GM18526 (cell line): Measurements from ENCODE around the gene C2orf92.

Experiments used
- POLR2A ChIP-seq: IDR thresholded peaks from 3 replicates; pipeline ENCODE4 v1.6.1; 2011; ENCODE audit not compliant: insufficient read length; ENCODE audit errors: extremely low read depth

Gene C2orf92

GRCh38 chr2:97732436-97733340 lies 63.2 kb downstream of the C2orf92 start:
- TF ChIP-seq POLR2A: no peak

GRCh38 chr2:97733341-97734035 lies 64.0 kb downstream of the C2orf92 start:
- TF ChIP-seq POLR2A: no peak

GRCh38 chr2:97734061-97735051 lies 64.8 kb downstream of the C2orf92 start:
- no peak for TF ChIP-seq POLR2A

GRCh38 chr2:97735161-97735561 lies 65.6 kb downstream of the C2orf92 start:
- TF ChIP-seq POLR2A: no peak

GRCh38 chr2:97736185-97736584 lies 66.7 kb downstream of the C2orf92 start:
- no peak for TF ChIP-seq POLR2A

GRCh38 chr2:97736608-97737330 lies 67.3 kb downstream of the C2orf92 start:
- no peak for TF ChIP-seq POLR2A

- TF ChIP-seq POLR2A: no peak
Observed at GRCh38 chr2:97737421-97738178, 68.1 kb downstream of the C2orf92 start.

GRCh38 chr2:97738179-97739019 lies 68.9 kb downstream of the C2orf92 start:
- TF ChIP-seq POLR2A: no peak

- TF ChIP-seq POLR2A: no peak
Observed at GRCh38 chr2:97739020-97739892, 69.7 kb downstream of the C2orf92 start.

GRCh38 chr2:97739893-97740245 lies 70.4 kb downstream of the C2orf92 start:
- TF ChIP-seq POLR2A: no peak

GRCh38 chr2:97740590-97741182 lies 71.2 kb downstream of the C2orf92 start:
- TF ChIP-seq POLR2A: no peak

- no peak for TF ChIP-seq POLR2A
Observed at GRCh38 chr2:97741251-97741650, 71.7 kb downstream of the C2orf92 start.
